T-helper 1 cell (primary cell): ENCODE data around the gene AXL.

ENCODE experiments used
- DNase-seq, 5 donors: peaks; one replicate each; pipeline ENCODE4 v3.0.0-alpha.2; 2012 to 2020

Gene AXL

GRCh38 chr19:41238244-41238643 is 19.2 kb downstream of the AXL start:
- DNase-seq, result no peak

- DNase-seq, result no peak
These were observed 20.3 kb downstream of the AXL start for GRCh38 chr19:41239363-41239762.

- DNase-seq, result no peak
These were observed 21.0 kb downstream of the AXL start for GRCh38 chr19:41239961-41240574.

GRCh38 chr19:41241859-41242258 is 22.8 kb downstream of the AXL start:
- DNase-seq, result no peak

- DNase-seq, result no peak
These were observed 25.1 kb downstream of the AXL start for GRCh38 chr19:41244117-41244516.

- DNase-seq, result no peak
These were observed 26.8 kb downstream of the AXL start for GRCh38 chr19:41245843-41246242.

- no peak for DNase-seq
These were observed 29.9 kb downstream of the AXL start for GRCh38 chr19:41248895-41249294.

- DNase-seq, result no peak
These were observed 30.8 kb downstream of the AXL start for GRCh38 chr19:41249707-41250423.

GRCh38 chr19:41253660-41254059 is 34.6 kb downstream of the AXL start:
- no peak for DNase-seq

- DNase-seq, result no peak
These were observed 36.1 kb downstream of the AXL start for GRCh38 chr19:41255171-41255570.

GRCh38 chr19:41261474-41262190 is 42.6 kb downstream of the AXL start:
- DNase-seq, result peak in 1 of 5 donors; percentile 1

GRCh38 chr19:41263042-41263849 is 44.2 kb downstream of the AXL start:
- DNase-seq, result peak; percentile 81 to 95 (median 90)

GRCh38 chr19:41263850-41264580 is 45.0 kb downstream of the AXL start, which contains the start of gene HNRNPUL1:
Gene HNRNPUL1 (plus strand): TSS chr19:41264372. CDS start chr19:41264504, 132 bp downstream.
- DNase-seq, result peak; percentile 97 to 100 (median 99)

- DNase-seq, result peak; percentile 20 to 58 (median 33)
These were observed 45.8 kb downstream of the AXL start for GRCh38 chr19:41264581-41265394.

- DNase-seq, result peak in 3 of 5 donors; percentile 5 to 17 (median 11)
These were observed 46.6 kb downstream of the AXL start for GRCh38 chr19:41265395-41266153.

- DNase-seq, result no peak
These were observed 50.0 kb downstream of the AXL start for GRCh38 chr19:41269055-41269454.

- no peak for DNase-seq
These were observed 50.5 kb downstream of the AXL start for GRCh38 chr19:41269571-41269970.

- no peak for DNase-seq
These were observed 54.1 kb downstream of the AXL start for GRCh38 chr19:41273076-41273475.

- no peak for DNase-seq
These were observed 55.8 kb downstream of the AXL start for GRCh38 chr19:41274802-41275201.

GRCh38 chr19:41276231-41276630 is 57.2 kb downstream of the AXL start:
- DNase-seq, result no peak
